Stimulated activated CD8-positive, alpha-beta memory T cell treated with anti-CD3 and anti-CD28 coated beads, Interleukin-7, amount 100 ng/mL, for 1 hour (primary cell): ENCODE results near the gene FAM200C.

Experiments used
- DNase-seq, 2 donors: peaks; one replicate each; pipeline ENCODE4 v3.0.0-alpha.2; 2020; ENCODE audit warnings: low read depth in 2 of 2

Gene FAM200C

GRCh38 chr5:160367261-160367660 is 32.6 kb downstream of the FAM200C start:
- DNase-seq, result no peak

- no peak for DNase-seq
Measured at GRCh38 chr5:160366230-160366629, 33.6 kb downstream of the FAM200C start.

GRCh38 chr5:160363660-160364395 is 36.0 kb downstream of the FAM200C start:
- no peak for DNase-seq

- no peak for DNase-seq
Measured at GRCh38 chr5:160363211-160363610, 36.6 kb downstream of the FAM200C start.

- no peak for DNase-seq
Measured at GRCh38 chr5:160361624-160362228, 38.1 kb downstream of the FAM200C start.

- no peak for DNase-seq
Measured at GRCh38 chr5:160360310-160360709, 39.5 kb downstream of the FAM200C start.

GRCh38 chr5:160359816-160360215 is 40.0 kb downstream of the FAM200C start:
- DNase-seq, result no peak

- no peak for DNase-seq
Measured at GRCh38 chr5:160359242-160359641, 40.6 kb downstream of the FAM200C start.

GRCh38 chr5:160357861-160358411 is 41.9 kb downstream of the FAM200C start:
- DNase-seq, result no peak

GRCh38 chr5:160357394-160357793 is 42.5 kb downstream of the FAM200C start:
- DNase-seq, result no peak

- no peak for DNase-seq
Measured at GRCh38 chr5:160356550-160357347, 43.1 kb downstream of the FAM200C start.

GRCh38 chr5:160354666-160355065 is 45.2 kb downstream of the FAM200C start:
- no peak for DNase-seq

- no peak for DNase-seq
Measured at GRCh38 chr5:160353379-160353778, 46.5 kb downstream of the FAM200C start.

- no peak for DNase-seq
Measured at GRCh38 chr5:160352308-160352707, 47.5 kb downstream of the FAM200C start.

GRCh38 chr5:160349935-160350303 is 49.9 kb downstream of the FAM200C start:
- DNase-seq, result no peak

GRCh38 chr5:160349249-160349934 is 50.5 kb downstream of the FAM200C start:
- no peak for DNase-seq

- DNase-seq, result no peak
Measured at GRCh38 chr5:160348080-160348479, 51.8 kb downstream of the FAM200C start.

- no peak for DNase-seq
Measured at GRCh38 chr5:160347448-160347847, 52.4 kb downstream of the FAM200C start.
